ENCODE measurements around the gene ZNF280A.
"Not testable (repeated sequence)": the region's sequence is repeated elsewhere in the genome, so short reads cannot be mapped to it uniquely, and the experiment has no call there.

The ZNF280A gene

DNA sequence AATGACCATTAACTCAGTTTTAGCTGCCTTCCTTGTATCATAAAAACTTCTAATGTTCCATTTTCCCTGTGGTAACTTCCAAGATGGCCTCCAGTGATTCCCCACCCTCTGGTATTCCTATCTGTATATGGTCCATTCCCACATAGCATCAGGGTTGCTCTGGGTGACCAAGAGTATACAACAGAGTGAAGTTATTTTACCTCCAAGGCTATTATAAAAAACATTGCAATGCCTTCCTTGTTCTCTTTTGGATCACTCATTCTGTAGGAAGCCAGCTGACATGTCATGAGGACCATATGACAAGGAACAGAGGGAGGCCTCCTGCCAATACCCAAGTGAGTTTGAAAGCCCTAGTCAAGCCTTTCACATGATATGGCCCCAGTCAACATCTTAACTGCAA, 41.6 kb downstream of the ZNF280A start:
- H4K91ac ChIP-seq (ENCODE audit: low read depth, low read length) = no peak overlapping the region
- H3K9ac ChIP-seq (ENCODE audit: low read length) = no peak overlapping the region
- no peaks in the 10 kb centered on the region for H3K27me3 ChIP-seq (ENCODE audit: insufficient read depth, low read length)
- H4K8ac ChIP-seq (ENCODE audit: low read depth, low read length) = no peak overlapping the region
- H4K12ac ChIP-seq (ENCODE audit: low read depth, low read length) = no peak overlapping the region
- H3K4me2 ChIP-seq (ENCODE audit: low read length) = no peak overlapping the region
- H2BK120ac ChIP-seq (ENCODE audit: insufficient read depth, low read length, poor library complexity) = no peak overlapping the region
- H3K4me3 ChIP-seq (ENCODE audit: low read depth, low read length) = no peak overlapping the region
- no peak overlapping the region for H2AK5ac ChIP-seq (ENCODE audit: low read length)
- H2BK12ac ChIP-seq (ENCODE audit: low read length) = no peak overlapping the region
- H3K4ac ChIP-seq (ENCODE audit: low read depth, low read length) = no peak overlapping the region
- no peak overlapping the region for H3K14ac ChIP-seq (ENCODE audit: low read length)
- no peak for DNase-seq
- no peak overlapping the region for H2BK5ac ChIP-seq (ENCODE audit: low read depth, low read length, poor library complexity)
- H3K79me1 ChIP-seq (ENCODE audit: low read length) = no peaks in the 10 kb centered on the region
- no peaks in the 10 kb centered on the region for H3K79me2 ChIP-seq (ENCODE audit: control insufficient read depth, insufficient read depth, low read length, poor library complexity)
- no peak overlapping the region for H3K23ac ChIP-seq (ENCODE audit: low read length)
- no peak overlapping the region for H3K18ac ChIP-seq (ENCODE audit: low read length)
- no peaks in the 10 kb centered on the region for H3K36me3 ChIP-seq (ENCODE audit: control insufficient read depth in 1 of 2, insufficient read depth in 2 of 2, low read length in 2 of 2)
- H3K4me1 ChIP-seq (ENCODE audit: control insufficient read depth in 1 of 2, insufficient read depth in 2 of 2, low read length in 2 of 2) = no peaks in the 10 kb centered on the region
- H3K9me3 ChIP-seq (ENCODE audit: insufficient read depth, low read depth, low read length) = no peaks in the 10 kb centered on the region
- no peak overlapping the region for H3K27ac ChIP-seq (ENCODE audit: low read depth, low read length)
- no peak overlapping the region for H2AFZ ChIP-seq (ENCODE audit: insufficient read depth, low read length, poor library complexity)

DNA sequence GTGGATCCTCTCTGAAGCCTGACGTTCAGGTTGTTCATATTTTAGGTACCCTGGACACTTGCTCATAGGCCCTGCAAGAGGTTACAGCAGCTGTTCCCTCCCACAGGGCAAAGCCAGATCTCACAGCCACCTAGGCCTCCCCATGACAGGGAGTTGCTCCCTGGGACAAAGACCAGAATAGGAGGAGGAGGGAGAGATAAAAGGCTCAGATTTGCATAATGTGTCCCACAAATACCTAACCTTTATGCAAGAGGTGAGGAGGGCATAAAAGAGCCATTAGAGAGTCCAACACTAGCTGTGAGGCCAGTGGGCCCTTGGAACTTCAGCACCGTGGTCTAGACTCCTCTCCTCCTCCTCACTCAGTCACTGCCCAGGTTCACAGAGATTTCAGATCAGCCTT, 45.3 kb downstream of the ZNF280A start:
- H3K79me1 ChIP-seq (ENCODE audit: low read length) = no peaks in the 10 kb centered on the region
- H2BK120ac ChIP-seq (ENCODE audit: insufficient read depth, low read length, poor library complexity) = no peak overlapping the region
- H2BK5ac ChIP-seq (ENCODE audit: low read depth, low read length, poor library complexity) = no peak overlapping the region
- H3K9me3 ChIP-seq (ENCODE audit: insufficient read depth, low read depth, low read length) = no peaks in the 10 kb centered on the region
- H2BK12ac ChIP-seq (ENCODE audit: low read length) = no peak overlapping the region
- H3K79me2 ChIP-seq (ENCODE audit: control insufficient read depth, insufficient read depth, low read length, poor library complexity) = no peaks in the 10 kb centered on the region
- H3K4me3 ChIP-seq (ENCODE audit: low read depth, low read length) = no peak overlapping the region
- no peak overlapping the region for H3K14ac ChIP-seq (ENCODE audit: low read length)
- H2AFZ ChIP-seq (ENCODE audit: insufficient read depth, low read length, poor library complexity) = no peak overlapping the region
- H2AK5ac ChIP-seq (ENCODE audit: low read length) = no peak overlapping the region
- no peaks in the 10 kb centered on the region for H3K4me1 ChIP-seq (ENCODE audit: control insufficient read depth in 1 of 2, insufficient read depth in 2 of 2, low read length in 2 of 2)
- H4K8ac ChIP-seq (ENCODE audit: low read depth, low read length) = no peak overlapping the region
- H3K4me2 ChIP-seq (ENCODE audit: low read length) = no peak overlapping the region
- H4K91ac ChIP-seq (ENCODE audit: low read depth, low read length) = no peak overlapping the region
- WGBS (ENCODE audit: extremely low coverage, insufficient coverage, insufficient read length) = no CpG with 5 or more reads among the region's 2 CpGs
- no peak overlapping the region for H3K27ac ChIP-seq (ENCODE audit: low read depth, low read length)
- H3K27me3 ChIP-seq (ENCODE audit: insufficient read depth, low read length) = no peaks in the 10 kb centered on the region
- no peak for DNase-seq
- no peaks in the 10 kb centered on the region for H3K36me3 ChIP-seq (ENCODE audit: control insufficient read depth in 1 of 2, insufficient read depth in 2 of 2, low read length in 2 of 2)
- no peak overlapping the region for H4K12ac ChIP-seq (ENCODE audit: low read depth, low read length)
- no peak overlapping the region for H3K23ac ChIP-seq (ENCODE audit: low read length)
- no peak overlapping the region for H3K18ac ChIP-seq (ENCODE audit: low read length)
- H3K9ac ChIP-seq (ENCODE audit: low read length) = no peak overlapping the region
- H3K4ac ChIP-seq (ENCODE audit: low read depth, low read length) = no peak overlapping the region

DNA sequence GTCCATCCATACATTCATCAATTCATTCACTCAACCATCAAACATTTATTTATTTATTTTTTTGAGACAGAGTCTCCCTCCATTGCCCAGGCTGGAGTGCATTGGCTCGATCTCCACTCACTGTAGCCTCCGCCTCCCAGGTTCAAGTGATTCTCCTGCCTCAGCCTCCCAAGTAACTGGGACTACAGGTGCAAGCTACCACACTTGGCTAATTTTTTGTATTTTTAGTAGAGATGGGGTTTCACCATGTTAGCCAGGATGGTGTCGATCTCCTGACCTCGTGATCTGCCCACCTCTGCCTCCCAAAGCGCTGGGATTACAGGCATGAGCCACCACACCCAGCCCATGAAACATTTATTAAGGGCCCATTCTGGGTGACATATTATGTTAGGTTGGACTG, 49.0 kb downstream of the ZNF280A start:
- WGBS (ENCODE audit: extremely low coverage, insufficient coverage, insufficient read length) = no CpG with 5 or more reads among the region's 5 CpGs
- H3K27me3 ChIP-seq (ENCODE audit: insufficient read depth, low read length); H3K4me2 ChIP-seq (ENCODE audit: low read length); H3K27ac ChIP-seq (ENCODE audit: low read depth, low read length); H3K4me1 ChIP-seq (ENCODE audit: control insufficient read depth in 1 of 2, insufficient read depth in 2 of 2, low read length in 2 of 2); H3K79me1 ChIP-seq (ENCODE audit: low read length); H3K18ac ChIP-seq (ENCODE audit: low read length); H4K8ac ChIP-seq (ENCODE audit: low read depth, low read length); H3K36me3 ChIP-seq (ENCODE audit: control insufficient read depth in 1 of 2, insufficient read depth in 2 of 2, low read length in 2 of 2); H3K9me3 ChIP-seq (ENCODE audit: insufficient read depth, low read depth, low read length); H2BK120ac ChIP-seq (ENCODE audit: insufficient read depth, low read length, poor library complexity); DNase-seq; H4K91ac ChIP-seq (ENCODE audit: low read depth, low read length); H2AFZ ChIP-seq (ENCODE audit: insufficient read depth, low read length, poor library complexity); H3K4ac ChIP-seq (ENCODE audit: low read depth, low read length); H2BK12ac ChIP-seq (ENCODE audit: low read length); H3K9ac ChIP-seq (ENCODE audit: low read length); H2AK5ac ChIP-seq (ENCODE audit: low read length); H2BK5ac ChIP-seq (ENCODE audit: low read depth, low read length, poor library complexity); H3K23ac ChIP-seq (ENCODE audit: low read length); H3K4me3 ChIP-seq (ENCODE audit: low read depth, low read length); H3K14ac ChIP-seq (ENCODE audit: low read length); H4K12ac ChIP-seq (ENCODE audit: low read depth, low read length); H3K79me2 ChIP-seq (ENCODE audit: control insufficient read depth, insufficient read depth, low read length, poor library complexity): not testable (repeated sequence)

DNA sequence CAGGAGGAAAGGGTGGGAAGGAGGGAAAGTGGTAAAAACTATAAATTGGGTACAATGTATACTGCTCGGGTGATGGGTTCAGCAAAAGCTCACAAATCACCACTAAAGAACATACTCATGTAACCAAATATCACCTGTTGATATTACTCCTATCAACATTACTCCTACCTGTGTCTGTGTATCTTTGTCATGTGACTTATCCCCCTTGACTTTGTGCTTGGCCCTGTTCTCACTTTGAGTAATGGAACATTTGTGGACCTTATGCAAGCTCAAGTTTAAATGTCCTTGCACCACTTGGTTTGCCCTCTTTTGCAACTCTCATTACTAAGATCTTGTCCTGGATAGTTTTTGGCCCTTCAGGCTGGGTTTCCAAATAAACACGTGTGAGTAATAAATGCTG, 50.5 kb downstream of the ZNF280A start:
- Histone ChIP-seq H3K79me2 (ENCODE audit: control insufficient read depth, insufficient read depth, low read length, poor library complexity) (no peaks in the 10 kb centered on the region), H3K36me3 (ENCODE audit: control insufficient read depth in 1 of 2, insufficient read depth in 2 of 2, low read length in 2 of 2) (no peaks in the 10 kb centered on the region), H3K9me3 (ENCODE audit: insufficient read depth, low read depth, low read length) (peaks cover 3% of the 10 kb centered on the region), H2BK5ac (ENCODE audit: low read depth, low read length, poor library complexity) (no peak overlapping the region), H3K4ac (ENCODE audit: low read depth, low read length) (no peak overlapping the region), H4K91ac (ENCODE audit: low read depth, low read length) (no peak overlapping the region), H3K4me1 (ENCODE audit: control insufficient read depth in 1 of 2, insufficient read depth in 2 of 2, low read length in 2 of 2) (no peaks in the 10 kb centered on the region), H3K79me1 (ENCODE audit: low read length) (no peaks in the 10 kb centered on the region), H2BK120ac (ENCODE audit: insufficient read depth, low read length, poor library complexity) (no peak overlapping the region), H4K12ac (ENCODE audit: low read depth, low read length) (no peak overlapping the region), H2AFZ (ENCODE audit: insufficient read depth, low read length, poor library complexity) (no peak overlapping the region), H3K4me2 (ENCODE audit: low read length) (no peak overlapping the region), H3K14ac (ENCODE audit: low read length) (no peak overlapping the region), H3K4me3 (ENCODE audit: low read depth, low read length) (no peak overlapping the region), H3K9ac (ENCODE audit: low read length) (no peak overlapping the region), H4K8ac (ENCODE audit: low read depth, low read length) (no peak overlapping the region), H3K18ac (ENCODE audit: low read length) (no peak overlapping the region), H3K27me3 (ENCODE audit: insufficient read depth, low read length) (no peaks in the 10 kb centered on the region), H2BK12ac (ENCODE audit: low read length) (no peak overlapping the region), H2AK5ac (ENCODE audit: low read length) (no peak overlapping the region), H3K27ac (ENCODE audit: low read depth, low read length) (no peak overlapping the region), H3K23ac (ENCODE audit: low read length) (no peak overlapping the region)
- DNase-seq = no peak
- no CpG with 5 or more reads among the region's 2 CpGs for WGBS (ENCODE audit: extremely low coverage, insufficient coverage, insufficient read length)
